GM12892 (cell line): ENCODE data around the gene CEACAM3.

Source experiments
- POLR2A ChIP-seq: IDR thresholded peaks from 2 replicates; pipeline ENCODE4 v1.6.1; 2011; ENCODE audit warnings: low read depth, low read length, control low read depth
- POLR2AphosphoS5 ChIP-seq: IDR thresholded peaks from 2 replicates; pipeline ENCODE4 v1.6.1; 2011; ENCODE audit warnings: low read depth, low read length, control low read depth
- TAF1 ChIP-seq: IDR thresholded peaks from 2 replicates; pipeline ENCODE4 v1.6.1; 2011; ENCODE audit warnings: low read depth, mild to moderate bottlenecking, control low read depth, low read length, borderline replicate concordance

DNA sequence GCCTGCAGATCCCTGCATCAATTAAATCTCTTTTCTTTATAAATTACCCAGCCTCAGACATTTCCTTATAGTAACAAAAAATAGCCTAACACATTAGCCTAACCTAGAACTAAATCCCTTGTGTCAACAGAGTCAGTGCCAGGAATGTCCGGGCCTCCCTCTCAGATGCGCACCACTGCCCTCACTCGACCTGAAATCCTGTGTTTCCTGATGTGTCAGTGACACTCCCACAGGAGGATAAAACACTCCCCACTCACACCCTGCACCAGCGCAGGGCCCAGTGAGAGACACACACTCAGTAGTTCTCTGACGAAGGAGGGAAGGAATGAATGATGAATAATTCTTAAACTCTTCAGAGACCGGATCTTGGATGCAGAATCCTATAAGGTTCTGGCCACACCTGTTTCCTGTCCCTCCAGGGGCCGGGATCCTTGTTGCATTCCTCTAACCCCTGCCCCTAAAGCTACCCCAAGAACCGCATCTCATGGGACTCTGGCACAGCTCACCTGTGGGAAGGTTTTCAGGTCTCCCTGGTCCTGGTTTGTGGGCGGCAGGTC, 3.1 kb downstream of the CEACAM3 start:
- TF ChIP-seq TAF1 (no peak), POLR2A (no peak), POLR2AphosphoS5 (no peak)
